GM13977 (cell line): Measurements from ENCODE around the gene LRIT2.

Experiments used
- DNase-seq: peaks from one replicate; pipeline ENCODE4 v3.0.0; 2012; ENCODE audit warnings: low spot score
- CTCF ChIP-seq: IDR thresholded peaks from 2 replicates; pipeline ENCODE4 v1.5.1; 2012; ENCODE audit warnings: mild to moderate bottlenecking, control low read depth; ENCODE audit not compliant: insufficient read depth; ENCODE audit errors: extremely low read depth, missing control alignments
- in situ Hi-C: fragments of 300-500 bp; cut with MboI; formaldehyde crosslinking; loops from one replicate; pipeline ENCODE4 v1.12.0; 2022; ENCODE audit warnings: low sequenced_read_pairs, low pct_unique_long_range_greater_than_20kb, mixed read lengths, inconsistent platforms; ENCODE audit not compliant: unreplicated experiment

The LRIT2 gene

GRCh38 chr10:84233940-84234339 is 8.6 kb upstream of the LRIT2 start:
- no peak for DNase-seq
- in situ Hi-C loops: no loop called here
- no peak for TF ChIP-seq CTCF

- DNase-seq: no peak
- in situ Hi-C loops: no loop called here
- TF ChIP-seq CTCF: no peak
Measured at GRCh38 chr10:84232376-84232775, 7.0 kb upstream of the LRIT2 start.

GRCh38 chr10:84230359-84230758 is 5.0 kb upstream of the LRIT2 start:
- in situ Hi-C loops: no loop called here
- DNase-seq: no peak
- no peak for TF ChIP-seq CTCF

GRCh38 chr10:84227810-84228209 is 2.5 kb upstream of the LRIT2 start:
- no peak for DNase-seq
- in situ Hi-C loops: no loop called here
- no peak for TF ChIP-seq CTCF

GRCh38 chr10:84226616-84227015 is 1.3 kb upstream of the LRIT2 start:
- no peak for DNase-seq
- in situ Hi-C loops: no loop called here
- no peak for TF ChIP-seq CTCF

GRCh38 chr10:84224411-84225028 is 824 bp downstream of the LRIT2 start:
- DNase-seq: no peak
- in situ Hi-C loops: no loop called here

More at GRCh38 chr10:84224411-84225028, 824 bp downstream of the LRIT2 start:
- TF ChIP-seq CTCF: no peak
